B cell (primary cell): ENCODE data around the gene ITIH1. TPM values are rescaled to one million over a fixed set of nuclear protein-coding genes. Genes with fewer than 3 reads are reported as not detected.

Experiments
- ATAC-seq: fragments of 200-7000 bp; cut with Tn5 transposase; one replicate; pipeline ENCODE4 v1.10.0; 2021; ENCODE audit warnings: low read depth, mild to moderate bottlenecking, moderate number of reproducible peaks, moderate library complexity
- CTCF ChIA-PET: fragments of 350-600 bp; sonication (Branson Sonifier 250); formaldehyde crosslinking; loops from one replicate; lab custom pipeline; 2021; ENCODE audit warnings: antibody characterized with exemption, inconsistent platforms; lab: Charles Lee
- POLR2A ChIA-PET: fragments of 350-600 bp; sonication (Branson Sonifier 250); formaldehyde crosslinking; loops from one replicate; lab custom pipeline; 2021; ENCODE audit warnings: antibody characterized with exemption; lab: Charles Lee
- DNase-seq: peaks from one replicate; pipeline ENCODE4 v3.0.0; 2013
- H2AFZ ChIP-seq: 2 replicates; pipeline ENCODE4 v1.6.1; 2012; ENCODE audit warnings: mild to moderate bottlenecking, low read depth, low read length; ENCODE audit not compliant: insufficient read depth, poor library complexity, severe bottlenecking
- H3K27ac ChIP-seq, 2 donors: 1 replicate in 1 of 2; 2 replicates in 1 of 2; pipeline ENCODE4 v1.5.1; 2012 to 2013; ENCODE audit warnings: low read length in 2 of 2, mild to moderate bottlenecking in 2 of 2, moderate library complexity in 1 of 2
- H3K27me3 ChIP-seq, 4 experiments: fragments of 200-600 bp in 1 of 4; sonication (generic) in 1 of 4; replicated peaks in 1 of 4; 1 replicate in 2 of 4; 2 replicates in 2 of 4; pipeline versions ENCODE4 v1.6.1 to v1.7.0; 2013 to 2016; ENCODE audit warnings: low read length in 3 of 4, mild to moderate bottlenecking in 2 of 4, mixed read lengths in 1 of 4, moderate library complexity in 1 of 4; ENCODE audit not compliant: insufficient read depth in 4 of 4, control insufficient read depth in 3 of 4; ENCODE audit errors: control extremely low read depth in 1 of 4
- H3K36me3 ChIP-seq, 2 experiments: replicated peaks in 1 of 2; 1 replicate in 1 of 2; 2 replicates in 1 of 2; pipeline versions ENCODE4 v1.6.1 to v1.7.1; 2013; ENCODE audit warnings: low read length in 1 of 2; ENCODE audit not compliant: insufficient read depth in 2 of 2, control insufficient read depth in 1 of 2; ENCODE audit errors: control extremely low read depth in 1 of 2, extremely low read depth in 1 of 2
- H3K4me1 ChIP-seq, 2 donors: fragments of 200-600 bp in 1 of 2; sonication (generic) in 1 of 2; 1 replicate in 1 of 2; 2 replicates in 1 of 2; pipeline versions ENCODE4 v1.5.1 to v1.6.1; 2013 to 2017; ENCODE audit warnings: low read length in 2 of 2; ENCODE audit not compliant: control insufficient read depth in 2 of 2, insufficient read depth in 2 of 2
- H3K4me2 ChIP-seq: replicated peaks from 2 replicates; pipeline ENCODE3; 2012; ENCODE audit warnings: mild to moderate bottlenecking, low read depth, low read length; ENCODE audit not compliant: poor library complexity, severe bottlenecking
- H3K4me3 ChIP-seq, 5 experiments: fragments of 200-600 bp in 1 of 5; sonication (generic) in 1 of 5; 1 replicate in 3 of 5; 2 replicates in 2 of 5; pipeline versions ENCODE4 v1.5.1 to v1.7.0; 2011 to 2016; ENCODE audit warnings: low read length in 4 of 5, mild to moderate bottlenecking in 4 of 5, low read depth in 2 of 5, control low read depth in 1 of 5, moderate library complexity in 1 of 5; ENCODE audit not compliant: insufficient read depth in 1 of 5; ENCODE audit errors: control extremely low read depth in 1 of 5, extremely low read depth in 1 of 5
- H3K79me2 ChIP-seq: fragments of 200-600 bp; sonication (generic); one replicate; pipeline ENCODE4 v1.6.0; 2016; ENCODE audit warnings: low read length; ENCODE audit not compliant: control insufficient read depth, insufficient read depth
- H3K9ac ChIP-seq: fragments of 200-600 bp; sonication (generic); 2 replicates; pipeline ENCODE4 v1.6.1; 2017; ENCODE audit warnings: mild to moderate bottlenecking, low read length, moderate library complexity
- H3K9me3 ChIP-seq, 3 donors: one replicate each; pipeline versions ENCODE4 v1.6.1 to v1.7.1; 2013; ENCODE audit warnings: low read length in 2 of 3; ENCODE audit not compliant: control insufficient read depth in 2 of 3, insufficient read depth in 1 of 3; ENCODE audit errors: control extremely low read depth in 1 of 3
- H4K20me1 ChIP-seq: 2 replicates; pipeline ENCODE4 v1.6.0; 2012; ENCODE audit warnings: mild to moderate bottlenecking, low read length; ENCODE audit not compliant: insufficient read depth, control insufficient read depth, poor library complexity, severe bottlenecking
- H3K27ac Mint-ChIP-seq: one replicate; pipeline ENCODE4 v1.8.0; 2021; ENCODE audit warnings: mixed read lengths
- H3K27me3 Mint-ChIP-seq: one replicate; pipeline ENCODE4 v1.8.0; 2021; ENCODE audit warnings: mixed read lengths
- H3K4me1 Mint-ChIP-seq: one replicate; pipeline ENCODE4 v1.8.0; 2021; ENCODE audit warnings: mixed read lengths
- H3K4me3 Mint-ChIP-seq: one replicate; pipeline ENCODE4 v1.8.0; 2021; ENCODE audit warnings: mixed read lengths
- H3K9me3 Mint-ChIP-seq: one replicate; pipeline ENCODE4 v1.8.0; 2022; ENCODE audit warnings: mixed read lengths; ENCODE audit not compliant: insufficient read depth
- EZH2 ChIP-seq: IDR thresholded peaks from 2 replicates; pipeline ENCODE4 v1.6.1; 2012; ENCODE audit warnings: borderline replicate concordance, low read depth, mild to moderate bottlenecking, moderate library complexity, low read length; ENCODE audit not compliant: insufficient read depth, poor library complexity, severe bottlenecking
- WGBS: methylation state at CpG from one replicate; pipeline ENCODE4 v1.1.5; 2013; ENCODE audit warnings: missing lambda C conversion rate; ENCODE audit not compliant: insufficient coverage; 5-methylcytosine and 5-hydroxymethylcytosine counted together
- intact Hi-C: fragments of 100-400 bp; cut with micrococcal nuclease; formaldehyde crosslinking; loops from one replicate; pipeline ENCODE4 v1.10.0; 2022
- polyA plus RNA-seq: library from polyadenylated mRNA; depleted of rRNA; stranded (reverse); fragments of >200 nt; gene quantifications from 2 replicates; pipeline ENCODE4 v1.2.3, GENCODE V29; 2012
- total RNA-seq, 2 donors: library from RNA; stranded (reverse); fragments of 120-200 nt in 1 of 2; gene quantifications; 1 replicate in 1 of 2; 2 replicates in 1 of 2; pipeline versions ENCODE4 v1.2.3 to v1.2.4, GENCODE V29; 2013 to 2022
- TF ChIP-seq, protein P1 (sequence below): fragments of 200-600 bp; IDR thresholded peaks from one replicate; pipeline ENCODE4 v1.8.0; 2022; ENCODE audit warnings: antibody characterized with exemption, mild to moderate bottlenecking

Gene ITIH1
- total and polyA plus RNA-seq, 2 donors (not counting 1 experiment from before 2014, with no cell fraction given): 2.0 TPM; not detected in 1

DNA sequence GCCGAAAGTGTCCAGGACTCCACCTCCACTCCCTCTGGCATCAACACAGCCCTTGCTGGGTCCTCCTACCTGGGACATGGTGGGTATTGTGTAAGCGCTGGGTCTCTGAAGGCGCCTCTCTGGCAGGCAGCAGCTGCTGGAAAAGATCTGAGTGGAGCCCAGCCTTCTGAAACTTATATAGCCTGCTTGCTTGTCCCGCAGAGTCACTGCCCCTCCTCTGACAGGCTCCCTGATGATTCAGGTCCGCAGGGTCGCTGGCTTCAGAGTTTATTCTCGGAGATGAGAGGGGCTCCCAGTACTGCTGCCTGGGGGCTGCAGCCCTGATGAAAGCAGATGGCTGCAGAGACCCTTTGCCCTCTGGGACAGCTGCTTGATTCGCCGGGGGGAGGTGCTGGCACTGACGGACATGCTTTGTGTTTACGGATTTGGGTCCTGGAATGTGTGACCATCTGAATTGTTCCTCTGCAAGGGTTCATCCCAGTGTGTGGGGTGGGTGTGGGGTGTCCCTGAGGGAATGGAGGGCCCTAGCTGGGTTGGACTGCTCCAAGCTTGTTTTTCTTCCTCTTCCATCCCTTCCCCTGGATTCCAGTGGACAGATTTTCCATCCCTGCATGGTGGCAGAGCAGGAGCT, 57.6 kb downstream of the ITIH1 start, which contains the start of gene MUSTN1:
TSS of gene MUSTN1 (minus strand) at position 149 of the 631 bp plus-strand sequence. CDS start at position 78, 71 bp downstream.
- Mint-ChIP-seq H3K27me3 (no peaks in the 10 kb centered on the region), H3K4me1 (no peaks in the 10 kb centered on the region), H3K27ac (no peak within 1 kb of the TSS), H3K9me3 (no peaks in the 10 kb centered on the region), H3K4me3 (no peak within 1 kb of the TSS)
- TF ChIP-seq, protein P1, sequence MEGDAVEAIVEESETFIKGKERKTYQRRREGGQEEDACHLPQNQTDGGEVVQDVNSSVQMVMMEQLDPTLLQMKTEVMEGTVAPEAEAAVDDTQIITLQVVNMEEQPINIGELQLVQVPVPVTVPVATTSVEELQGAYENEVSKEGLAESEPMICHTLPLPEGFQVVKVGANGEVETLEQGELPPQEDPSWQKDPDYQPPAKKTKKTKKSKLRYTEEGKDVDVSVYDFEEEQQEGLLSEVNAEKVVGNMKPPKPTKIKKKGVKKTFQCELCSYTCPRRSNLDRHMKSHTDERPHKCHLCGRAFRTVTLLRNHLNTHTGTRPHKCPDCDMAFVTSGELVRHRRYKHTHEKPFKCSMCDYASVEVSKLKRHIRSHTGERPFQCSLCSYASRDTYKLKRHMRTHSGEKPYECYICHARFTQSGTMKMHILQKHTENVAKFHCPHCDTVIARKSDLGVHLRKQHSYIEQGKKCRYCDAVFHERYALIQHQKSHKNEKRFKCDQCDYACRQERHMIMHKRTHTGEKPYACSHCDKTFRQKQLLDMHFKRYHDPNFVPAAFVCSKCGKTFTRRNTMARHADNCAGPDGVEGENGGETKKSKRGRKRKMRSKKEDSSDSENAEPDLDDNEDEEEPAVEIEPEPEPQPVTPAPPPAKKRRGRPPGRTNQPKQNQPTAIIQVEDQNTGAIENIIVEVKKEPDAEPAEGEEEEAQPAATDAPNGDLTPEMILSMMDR: no peak
- no peak for TF ChIP-seq EZH2
- no peak within 1 kb of the TSS for H3K4me2 ChIP-seq
- DNase-seq (no peak), ATAC-seq (no peak)
- ChIA-PET POLR2A (no interaction called here), CTCF (no interaction called here)
- H3K4me1 ChIP-seq: no peaks in the 10 kb centered on the region
- WGBS: 98% methylated on average over 11 of the region's 11 CpGs
- no peaks in the 10 kb centered on the region for H3K79me2 ChIP-seq
- H3K27ac ChIP-seq: no peak within 1 kb of the TSS
- no peaks in the 10 kb centered on the region for H4K20me1 ChIP-seq
- no peak within 1 kb of the TSS for H2AFZ ChIP-seq
- peaks cover 0 to 14% of the 10 kb centered on the region in 2 experiments for H3K36me3 ChIP-seq
- no peaks in the 10 kb centered on the region for H3K27me3 ChIP-seq
- no peaks in the 10 kb centered on the region for H3K9me3 ChIP-seq
- H3K4me3 ChIP-seq: no peak within 1 kb of the TSS
- H3K9ac ChIP-seq: no peak within 1 kb of the TSS
- intact Hi-C loops: no loop called here

DNA sequence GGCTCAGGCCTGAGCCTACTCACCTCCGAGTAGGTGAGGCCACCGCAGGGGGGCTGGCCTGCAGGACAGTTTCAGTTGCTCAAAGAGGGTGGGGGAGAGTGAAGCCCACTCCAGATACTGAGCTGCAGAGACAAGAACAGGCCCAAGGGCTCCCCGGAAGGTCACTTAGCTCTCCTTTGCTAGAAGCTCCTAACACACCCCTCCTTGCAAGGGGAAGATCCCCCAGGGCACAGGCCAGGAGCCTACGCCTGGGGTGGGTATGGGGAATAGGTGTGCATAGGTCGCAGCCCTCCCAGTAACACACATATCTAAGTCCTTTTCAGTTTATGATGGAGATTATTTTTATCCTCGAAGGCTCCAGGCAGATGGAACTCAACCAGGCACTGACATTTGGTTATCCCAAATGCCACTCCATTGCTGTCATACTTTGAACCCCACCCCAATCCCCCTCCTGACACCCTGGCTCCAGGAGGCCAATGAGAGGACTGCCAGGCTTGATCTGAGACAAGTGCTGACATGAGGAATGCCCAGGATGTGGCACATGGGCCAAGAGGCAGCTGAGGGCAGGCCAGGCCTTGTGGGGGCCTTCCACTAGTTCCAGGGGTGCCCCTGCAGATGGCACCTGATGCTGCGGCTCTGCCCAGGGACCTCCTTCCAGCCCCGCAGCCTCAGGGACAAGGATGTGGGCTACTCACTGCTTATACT, 58.5 kb downstream of the ITIH1 start:
- H3K4me1 ChIP-seq: no peaks in the 10 kb centered on the region
- no peak overlapping the region for H3K9ac ChIP-seq
- H3K27ac ChIP-seq: no peak overlapping the region
- POLR2A ChIA-PET: no interaction called here
- CTCF ChIA-PET: no interaction called here
- H3K36me3 ChIP-seq: peaks cover 0 to 19% of the 10 kb centered on the region in 2 experiments
- H3K4me3 ChIP-seq: no peak overlapping the region
- H3K9me3 ChIP-seq: no peaks in the 10 kb centered on the region
- no peaks in the 10 kb centered on the region for H4K20me1 ChIP-seq
- no peak for ATAC-seq
- H2AFZ ChIP-seq: no peak overlapping the region
- H3K27me3 Mint-ChIP-seq: no peaks in the 10 kb centered on the region
- DNase-seq: no peak
- H3K79me2 ChIP-seq: no peaks in the 10 kb centered on the region
- no peaks in the 10 kb centered on the region for H3K27me3 ChIP-seq
- no peak overlapping the region for H3K4me3 Mint-ChIP-seq
- no peaks in the 10 kb centered on the region for H3K9me3 Mint-ChIP-seq
- no peak overlapping the region for H3K4me2 ChIP-seq
- WGBS: 100% methylated on average over 2 of the region's 8 CpGs
- H3K27ac Mint-ChIP-seq: no peak overlapping the region
- TF ChIP-seq EZH2: no peak
- TF ChIP-seq, protein P1: no peak
- intact Hi-C loops: no loop called here
- H3K4me1 Mint-ChIP-seq: no peaks in the 10 kb centered on the region
